Endothelial cell (in vitro differentiated cells): ENCODE results near the gene SYNJ2. TPM values are rescaled to one million over a fixed set of nuclear protein-coding genes. Genes with fewer than 3 reads are reported as not detected.

Source experiments
- DNase-seq: peaks from one replicate; pipeline ENCODE4 v3.0.0; 2021; ENCODE audit warnings: low spot score
- H3K27ac Mint-ChIP-seq: one replicate; pipeline ENCODE4 v1.8.0; 2021; ENCODE audit warnings: mixed read lengths, inconsistent platforms; ENCODE audit not compliant: unreplicated experiment
- H3K27me3 Mint-ChIP-seq: one replicate; pipeline ENCODE4 v1.8.0; 2021; ENCODE audit warnings: mild to moderate bottlenecking, moderate library complexity, mixed read lengths, inconsistent platforms; ENCODE audit not compliant: unreplicated experiment
- H3K36me3 Mint-ChIP-seq: one replicate; pipeline ENCODE4 v1.8.0; 2021; ENCODE audit warnings: mild to moderate bottlenecking, low read depth, mixed read lengths, inconsistent platforms; ENCODE audit not compliant: unreplicated experiment
- H3K4me1 Mint-ChIP-seq: one replicate; pipeline ENCODE4 v1.8.0; 2021; ENCODE audit warnings: mild to moderate bottlenecking, mixed read lengths, inconsistent platforms; ENCODE audit not compliant: unreplicated experiment
- H3K4me3 Mint-ChIP-seq: one replicate; pipeline ENCODE4 v1.8.0; 2021; ENCODE audit warnings: mild to moderate bottlenecking, mixed read lengths, inconsistent platforms; ENCODE audit not compliant: unreplicated experiment
- H3K9me3 Mint-ChIP-seq: one replicate; pipeline ENCODE4 v1.8.0; 2021; ENCODE audit warnings: mixed read lengths, inconsistent platforms; ENCODE audit not compliant: unreplicated experiment
- CTCF ChIP-seq: fragments of 200-600 bp; sonication (generic); IDR thresholded peaks from one replicate; pipeline ENCODE4 v1.5.0; 2021; ENCODE audit warnings: antibody characterized with exemption; ENCODE audit not compliant: unreplicated experiment
- total RNA-seq: library from RNA; stranded (reverse); fragmentation: NEBNext Ultra II Directional; extraction: Animal tissue kit (Norgen Biotek cat#: 25700); gene quantifications from one replicate; pipeline ENCODE4 v1.2.1, GENCODE V29; 2021; ENCODE audit not compliant: unreplicated experiment

Gene SYNJ2
- total RNA-seq, 1 donor from 2014 or later = 33.7 TPM

- no peak for TF ChIP-seq CTCF
- Mint-ChIP-seq H3K27me3 (peaks cover 9% of the 10 kb centered on the region), H3K4me1 (peaks cover 25% of the 10 kb centered on the region), H3K27ac (no peak overlapping the region), H3K9me3 (no peaks in the 10 kb centered on the region), H3K36me3 (peaks cover 42% of the 10 kb centered on the region), H3K4me3 (no peak overlapping the region)
- DNase-seq = no peak
Measured at GRCh38 chr6:158076548-158076947, 94.9 kb downstream of the SYNJ2 start.

GRCh38 chr6:158077676-158078075 lies 96.0 kb downstream of the SYNJ2 start:
- peaks cover 9% of the 10 kb centered on the region for H3K27me3 Mint-ChIP-seq
- H3K4me3 Mint-ChIP-seq = no peak overlapping the region
- no peak for TF ChIP-seq CTCF
- DNase-seq = no peak
- H3K27ac Mint-ChIP-seq = no peak overlapping the region
- peaks cover 36% of the 10 kb centered on the region for H3K36me3 Mint-ChIP-seq
- H3K4me1 Mint-ChIP-seq = peaks cover 18% of the 10 kb centered on the region
- no peaks in the 10 kb centered on the region for H3K9me3 Mint-ChIP-seq

DNA sequence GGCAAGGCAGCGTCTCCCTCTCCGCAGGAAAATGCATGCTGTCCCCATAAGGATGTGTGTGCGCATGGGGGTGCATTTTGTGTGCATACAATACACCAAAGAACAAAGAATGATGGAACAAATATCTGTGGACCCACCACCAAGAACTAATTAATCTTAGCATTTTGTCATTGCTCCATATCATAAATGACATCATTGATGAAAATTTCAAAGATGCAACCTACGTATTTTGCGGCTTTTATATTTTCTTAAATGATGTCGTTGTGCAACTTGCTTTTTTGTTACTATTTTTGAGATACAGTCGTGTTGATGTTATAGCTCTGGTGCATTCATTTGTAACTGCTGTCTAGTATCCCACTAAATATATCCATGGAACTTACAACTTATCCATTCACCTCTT lies 96.7 kb downstream of the SYNJ2 start:
- H3K27me3 Mint-ChIP-seq = peaks cover 11% of the 10 kb centered on the region
- H3K27ac Mint-ChIP-seq = no peak overlapping the region
- peaks cover 40% of the 10 kb centered on the region for H3K36me3 Mint-ChIP-seq
- no peak overlapping the region for H3K4me3 Mint-ChIP-seq
- DNase-seq = no peak
- no peaks in the 10 kb centered on the region for H3K9me3 Mint-ChIP-seq
- no peak for TF ChIP-seq CTCF
- peaks cover 18% of the 10 kb centered on the region for H3K4me1 Mint-ChIP-seq

GRCh38 chr6:158080849-158081656 lies 99.4 kb downstream of the SYNJ2 start:
- H3K9me3 Mint-ChIP-seq = no peaks in the 10 kb centered on the region
- H3K27ac Mint-ChIP-seq = no peak overlapping the region
- TF ChIP-seq CTCF = no peak
- peaks cover 5% of the 10 kb centered on the region for H3K27me3 Mint-ChIP-seq
- peaks cover 36% of the 10 kb centered on the region for H3K36me3 Mint-ChIP-seq
- DNase-seq = no peak
- H3K4me1 Mint-ChIP-seq = peaks cover 3% of the 10 kb centered on the region
- no peak overlapping the region for H3K4me3 Mint-ChIP-seq

- no peak for DNase-seq
- no peak for TF ChIP-seq CTCF
- H3K4me1 Mint-ChIP-seq = peaks cover 3% of the 10 kb centered on the region
- peaks cover 5% of the 10 kb centered on the region for H3K27me3 Mint-ChIP-seq
- H3K4me3 Mint-ChIP-seq = no peak overlapping the region
- H3K9me3 Mint-ChIP-seq = no peaks in the 10 kb centered on the region
- H3K27ac Mint-ChIP-seq = no peak overlapping the region
- H3K36me3 Mint-ChIP-seq = peaks cover 32% of the 10 kb centered on the region
Measured at GRCh38 chr6:158081657-158081935, 99.9 kb downstream of the SYNJ2 start.
